Measurements from ENCODE around the gene IL36B. TPM values are rescaled to one million over a fixed set of nuclear protein-coding genes. Genes with fewer than 3 reads are reported as not detected.

Gene IL36B
- total RNA-seq, 1 experiment from 2014 or later: not detected

GRCh38 chr2:112995346-112995920 lies 57.2 kb downstream of the IL36B start:
- TF ChIP-seq CTCF (conservative IDR thresholded peaks at IDR 0.05) (no peak), EZH2 (IDR thresholded peaks at IDR 0.05; ENCODE audit: low read depth) (no peak)
- Histone ChIP-seq H3K4me2 (no peak overlapping the region), H3K9me3 (ENCODE audit: insufficient read depth, low read depth) (peaks cover 29% of the 10 kb centered on the region), H3K79me2 (ENCODE audit: low read depth) (no peaks in the 10 kb centered on the region), H4K20me1 (ENCODE audit: insufficient read depth) (no peaks in the 10 kb centered on the region), H2AFZ (no peak overlapping the region), H3K27ac (no peak overlapping the region), H3K4me1 (replicated peaks; ENCODE audit: insufficient read depth) (no peaks in the 10 kb centered on the region), H3K9me2 (ENCODE audit: insufficient read depth) (no peaks in the 10 kb centered on the region; the same call in 1 of the 2 replicates), H3K4me3 (no peak overlapping the region), H3K27me3 (ENCODE audit: insufficient read depth, low read depth) (no peaks in the 10 kb centered on the region), H3F3A (ENCODE audit: insufficient read depth, low read depth) (no peaks in the 10 kb centered on the region), H3K36me3 (ENCODE audit: low read depth) (no peaks in the 10 kb centered on the region)
- POLR2A ChIA-PET (ENCODE audit: unreplicated experiment): no interaction called here
- DNase-seq: no peak
- intact Hi-C loops (cut with micrococcal nuclease; ENCODE audit: unreplicated experiment): no loop called here
- CTCF ChIA-PET: no interaction called here
- BruUV-seq (replicated peaks): no TSS peak

- DNase-seq: no peak
- intact Hi-C loops (cut with micrococcal nuclease; ENCODE audit: unreplicated experiment): no loop called here
- H3K9me3 ChIP-seq (ENCODE audit: insufficient read depth, low read depth): peaks cover 21% of the 10 kb centered on the region
- H3K4me3 ChIP-seq: no peak overlapping the region
- H3K27ac ChIP-seq: no peak overlapping the region
- H3K36me3 ChIP-seq (ENCODE audit: low read depth): no peaks in the 10 kb centered on the region
- BruUV-seq (replicated peaks): no TSS peak
- H3K27me3 ChIP-seq (ENCODE audit: insufficient read depth, low read depth): no peaks in the 10 kb centered on the region
- no peak overlapping the region for H3K4me2 ChIP-seq
- no peaks in the 10 kb centered on the region for H4K20me1 ChIP-seq (ENCODE audit: insufficient read depth)
- H3K79me2 ChIP-seq (ENCODE audit: low read depth): no peaks in the 10 kb centered on the region
- CTCF ChIA-PET: no interaction called here
- H3K9me2 ChIP-seq (ENCODE audit: insufficient read depth): no peaks in the 10 kb centered on the region; the same call in 1 of the 2 replicates
- POLR2A ChIA-PET (ENCODE audit: unreplicated experiment): no interaction called here
- H2AFZ ChIP-seq: no peak overlapping the region
- no peaks in the 10 kb centered on the region for H3K4me1 ChIP-seq (replicated peaks; ENCODE audit: insufficient read depth)
- H3F3A ChIP-seq (ENCODE audit: insufficient read depth, low read depth): no peaks in the 10 kb centered on the region
- TF ChIP-seq EZH2 (IDR thresholded peaks at IDR 0.05; ENCODE audit: low read depth): no peak
- no peak for TF ChIP-seq CTCF (conservative IDR thresholded peaks at IDR 0.05)
Observed at GRCh38 chr2:112994648-112995047, 58.0 kb downstream of the IL36B start.

GRCh38 chr2:112993831-112994230 lies 58.8 kb downstream of the IL36B start:
- BruUV-seq (replicated peaks): no TSS peak
- H2AFZ ChIP-seq: no peak overlapping the region
- ChIA-PET POLR2A (ENCODE audit: unreplicated experiment) (no interaction called here), CTCF (no interaction called here)
- H3F3A ChIP-seq (ENCODE audit: insufficient read depth, low read depth): no peaks in the 10 kb centered on the region
- no peaks in the 10 kb centered on the region for H4K20me1 ChIP-seq (ENCODE audit: insufficient read depth)
- H3K27ac ChIP-seq: no peak overlapping the region
- no peaks in the 10 kb centered on the region; the same call in 1 of the 2 replicates for H3K9me2 ChIP-seq (ENCODE audit: insufficient read depth)
- DNase-seq: no peak
- no peak overlapping the region for H3K4me2 ChIP-seq
- no peaks in the 10 kb centered on the region for H3K27me3 ChIP-seq (ENCODE audit: insufficient read depth, low read depth)
- H3K79me2 ChIP-seq (ENCODE audit: low read depth): no peaks in the 10 kb centered on the region
- H3K36me3 ChIP-seq (ENCODE audit: low read depth): no peaks in the 10 kb centered on the region
- intact Hi-C loops (cut with micrococcal nuclease; ENCODE audit: unreplicated experiment): no loop called here
- H3K9me3 ChIP-seq (ENCODE audit: insufficient read depth, low read depth): peaks cover 20% of the 10 kb centered on the region
- H3K4me3 ChIP-seq: no peak overlapping the region
- no peak for TF ChIP-seq EZH2 (IDR thresholded peaks at IDR 0.05; ENCODE audit: low read depth)
- no peak for TF ChIP-seq CTCF (conservative IDR thresholded peaks at IDR 0.05)
- no peaks in the 10 kb centered on the region for H3K4me1 ChIP-seq (replicated peaks; ENCODE audit: insufficient read depth)
